K562 (cell line): ENCODE data around the gene ZNF486. TPM values are rescaled to one million over a fixed set of nuclear protein-coding genes. Genes with fewer than 3 reads are reported as not detected.

Experiments used
- ATAC-seq: fragments of 200-7000 bp; cut with Tn5 transposase; 3 replicates; pipeline ENCODE4 v1.9.1; 2020; ENCODE audit warnings: moderate library complexity
- Bru-seq: library from RNA; stranded (reverse); fragments of 400-500 nt; gene quantifications from one replicate; lab custom pipeline; 2021; lab: Mats Ljungman, UMichigan
- BruChase-seq, 2 experiments: library from RNA; stranded (reverse); fragments of 400-500 nt; gene quantifications; one replicate each; lab custom pipeline; 2021; lab: Mats Ljungman, UMichigan
- BruUV-seq: library from RNA; stranded (reverse); fragments of 400-500 nt; replicated peaks from 2 replicates; lab custom pipeline; 2021; lab: Mats Ljungman, UMichigan
- CTCF ChIA-PET: fragments of 300-600 bp; formaldehyde crosslinking; extraction: SDS; loops from one replicate; lab custom pipeline; 2021; ENCODE audit warnings: low intra/inter-chr PET ratio; lab: Yijun Ruan, JAX
- POLR2A ChIA-PET: fragments of 300-600, 350-650 bp; sonication (Branson Sonifier 250); formaldehyde crosslinking; extraction: SDS; loops from one replicate; lab custom pipeline; 2021; ENCODE audit warnings: antibody characterized with exemption, inconsistent platforms; lab: Yijun Ruan, JAX
- DNase-seq, 4 experiments: peaks; one replicate each; pipeline versions ENCODE4 v3.0.0 to v3.0.0-alpha.2; 2011 to 2018; ENCODE audit warnings: low spot score in 3 of 4, mixed read lengths in 3 of 4; ENCODE audit errors: extremely low read depth in 1 of 4
- FAIRE-seq: peaks from 2 replicates; lab custom pipeline; 2011; peaks lifted over from hg19 to GRCh38; lab: Jason Lieb, UNC
- H2AFZ ChIP-seq: 2 replicates; pipeline ENCODE4 v1.6.0; 2011; ENCODE audit warnings: low read depth, low read length, control low read depth, inconsistent platforms
- H3K27ac ChIP-seq: fragments of 200-600 bp; 3 replicates; pipeline ENCODE4 v1.8.0; 2011; ENCODE audit warnings: low read depth, mild to moderate bottlenecking, control low read depth, inconsistent platforms, low read length, moderate library complexity, mixed read lengths; ENCODE audit errors: extremely low read depth
- H3K27me3 ChIP-seq, 2 experiments: fragments of 300-600 bp in 1 of 2; 2 replicates in 1 of 2; 3 replicates in 1 of 2; pipeline versions ENCODE4 v1.6.0 to v1.8.0; 2011; ENCODE audit warnings: inconsistent platforms in 2 of 2, low read length in 2 of 2, mild to moderate bottlenecking in 1 of 2, mixed read lengths in 1 of 2, moderate library complexity in 1 of 2; ENCODE audit not compliant: control insufficient read depth in 2 of 2, insufficient read depth in 2 of 2
- H3K36me3 ChIP-seq: fragments of 300-600 bp; 3 replicates; pipeline ENCODE4 v1.8.0; 2011; ENCODE audit warnings: mild to moderate bottlenecking, low read length, inconsistent platforms; ENCODE audit not compliant: control insufficient read depth, insufficient read depth
- H3K4me1 ChIP-seq, 2 experiments: fragments of 200-600 bp in 1 of 2; replicated peaks in 1 of 2; 2 replicates in 1 of 2; 3 replicates in 1 of 2; pipeline versions ENCODE4 v1.5.1 to v1.8.0; 2011; ENCODE audit warnings: inconsistent platforms in 2 of 2, low read length in 2 of 2, mild to moderate bottlenecking in 1 of 2, mixed read lengths in 1 of 2, moderate library complexity in 1 of 2; ENCODE audit not compliant: control insufficient read depth in 2 of 2, insufficient read depth in 2 of 2
- H3K4me2 ChIP-seq: 2 replicates; pipeline ENCODE4 v1.6.1; 2011; ENCODE audit warnings: low read length, control low read depth, inconsistent platforms, mixed read lengths; ENCODE audit not compliant: insufficient read depth
- H3K4me3 ChIP-seq: fragments of 200-600 bp; sonication (generic), shearing (Covaris generic); 2 replicates; pipeline ENCODE4 v1.5.1; 2016; ENCODE audit warnings: control low read depth, inconsistent platforms
- H3K79me2 ChIP-seq: fragments of 200-600 bp; 3 replicates; pipeline ENCODE4 v1.8.0; 2011; ENCODE audit warnings: low read length, inconsistent platforms; ENCODE audit not compliant: control insufficient read depth, insufficient read depth
- H3K9ac ChIP-seq, 2 experiments: 2 replicates each; pipeline versions ENCODE4 v1.6.0 to v1.6.1; 2011; ENCODE audit warnings: low read depth in 2 of 2, low read length in 2 of 2, control low read depth in 1 of 2, inconsistent platforms in 1 of 2, mild to moderate bottlenecking in 1 of 2, mixed read lengths in 1 of 2; ENCODE audit not compliant: insufficient read depth in 1 of 2
- H3K9me1 ChIP-seq: one replicate; pipeline ENCODE4 v1.6.0; 2011; ENCODE audit warnings: inconsistent platforms, mild to moderate bottlenecking, low read length, moderate library complexity; ENCODE audit not compliant: control insufficient read depth, insufficient read depth
- H3K9me3 ChIP-seq: replicated peaks from 2 replicates; pipeline ENCODE4 v1.5.1; 2011; ENCODE audit warnings: low read depth, low read length, inconsistent platforms; ENCODE audit not compliant: control insufficient read depth, insufficient read depth
- H4K20me1 ChIP-seq: replicated peaks from 2 replicates; pipeline ENCODE4 v1.6.1; 2011; ENCODE audit warnings: low read length, inconsistent platforms, mixed read lengths; ENCODE audit not compliant: control insufficient read depth, insufficient read depth
- DMBX1 ChIP-seq: fragments of 250-450 bp; sonication (Bioruptor Pico); IDR thresholded peaks from 2 replicates; pipeline ENCODE4 v1.8.0; 2022; ENCODE audit warnings: inconsistent platforms, mild to moderate bottlenecking, moderate library complexity, borderline replicate concordance
- LEF1 ChIP-seq: fragments of 450-650 bp; IDR thresholded peaks from 2 replicates; pipeline ENCODE4 v1.6.1; 2016; ENCODE audit warnings: mild to moderate bottlenecking
- MAFK ChIP-seq: IDR thresholded peaks from 2 replicates; pipeline ENCODE4 v1.6.1; 2011; ENCODE audit warnings: low read length, improper control_type of control experiment
- MCM7 ChIP-seq, 2 experiments: fragments of 450-650 bp; IDR thresholded peaks; 2 replicates each; pipeline ENCODE4 v1.6.1; 2016 to 2018
- MECOM ChIP-seq: fragments of 250-450 bp; sonication (Bioruptor Pico); IDR thresholded peaks from 2 replicates; pipeline ENCODE4 v1.8.0; 2022; ENCODE audit warnings: inconsistent platforms
- MEIS2 ChIP-seq: fragments of 450-650 bp; IDR thresholded peaks from 2 replicates; pipeline ENCODE4 v1.6.1; 2014; ENCODE audit warnings: mild to moderate bottlenecking; ENCODE audit not compliant: partially characterized antibody
- NFRKB ChIP-seq: fragments of 450-650 bp; IDR thresholded peaks from 2 replicates; pipeline ENCODE4 v1.6.1; 2016; ENCODE audit warnings: low read depth
- NRF1 ChIP-seq, 2 experiments: fragments of 450-650 bp; IDR thresholded peaks in 1 of 2; conservative IDR thresholded peaks in 1 of 2; 2 replicates each; pipeline ENCODE4 v1.6.1; 2014; ENCODE audit warnings: mild to moderate bottlenecking in 2 of 2
- PHB ChIP-seq: fragments of 250-450 bp; sonication (Bioruptor Pico); IDR thresholded peaks from 2 replicates; pipeline ENCODE4 v1.5.0; 2021
- POLR2H ChIP-seq: IDR thresholded peaks from 2 replicates; pipeline ENCODE4 v1.6.1; 2016; ENCODE audit warnings: missing genetic modification characterization, low read depth, mild to moderate bottlenecking, control low read depth, missing compliant biosample characterization, moderate library complexity
- RBFOX2 ChIP-seq: fragments of 200-400 bp; formaldehyde crosslinking; IDR thresholded peaks from 2 replicates; pipeline ENCODE4 v1.6.1; 2017; ENCODE audit warnings: low read depth, mild to moderate bottlenecking, low read length, moderate library complexity
- RFX1 ChIP-seq: fragments of 450-650 bp; IDR thresholded peaks from 2 replicates; pipeline ENCODE4 v1.6.1; 2016; ENCODE audit warnings: mild to moderate bottlenecking, moderate library complexity
- WGBS: fragments of 100-300 bp; shearing (Covaris generic); methylation state at CpG from one replicate; pipeline ENCODE4 v1.1.6; 2016; ENCODE audit warnings: low coverage, mixed read lengths; ENCODE audit not compliant: insufficient coverage; ENCODE audit errors: missing lambda C conversion rate; 5-methylcytosine and 5-hydroxymethylcytosine counted together
- in situ Hi-C: fragments of 300-500 bp; cut with MboI; formaldehyde crosslinking; loops from 4 replicates; pipeline ENCODE4 v1.15.0; 2018; ENCODE audit warnings: inconsistent platforms, mixed read lengths
- intact Hi-C: fragments of 100-400 bp; cut with micrococcal nuclease; formaldehyde crosslinking; loops from 2 replicates; pipeline ENCODE4 v1.14.2; 2022
- long read RNA-seq, 3 experiments: library from polyadenylated mRNA in 2 of 3; library from RNA in 1 of 3; unstranded in 2 of 3; stranded (forward) in 1 of 3; transcript quantifications; one replicate each; pipeline ENCODE4 v2.0.0, GENCODE V29; 2019 to 2022
- polyA minus RNA-seq, 3 experiments: library from RNA; depleted of rRNA, polyadenylated mRNA; stranded (reverse); fragments of >200 nt; gene quantifications; 2 replicates each; pipeline ENCODE4 v1.2.3, GENCODE V29; 2011
- polyA plus RNA-seq, 8 experiments: library from polyadenylated mRNA; depleted of rRNA in 4 of 8; stranded (reverse) in 5 of 8; unstranded in 3 of 8; fragments of >200 nt; fragmentation: Nextera tagmentation in 2 of 8; fragmentation: Illumina TruSeq in 1 of 8; extraction: Ambion mirVana in 2 of 8; extraction: Trizol in 1 of 8; gene quantifications; 2 replicates each; pipeline versions ENCODE4 v1.2.1 to v1.2.3, GENCODE V29; 2011 to 2014; ENCODE audit warnings: inconsistent platforms in 1 of 8, missing spikeins in 1 of 8
- total RNA-seq, 7 experiments: library from RNA; depleted of rRNA in 6 of 7; stranded (reverse); fragments of >200 nt in 6 of 7; fragmentation: Illumina TruSeq in 2 of 7; extraction: Trizol in 2 of 7; gene quantifications; 2 replicates each; pipeline versions ENCODE4 v1.2.1 to v1.2.3, GENCODE V29; 2011 to 2021; ENCODE audit warnings: low replicate concordance in 1 of 7
- TF ChIP-seq, protein P1 (sequence below): sonication (generic); formaldehyde crosslinking; IDR thresholded peaks from 2 replicates; pipeline ENCODE4 v1.4.0; 2020; ENCODE audit warnings: mild to moderate bottlenecking, missing genetic modification reagents

ZNF486 gene
- 0.53 and 1.3 TPM in 2 replicates for total RNA-seq (2011; cell fraction: chromatin; rRNA removed; ENCODE audit: low replicate concordance)
- 1.0 and 1.2 TPM in 2 replicates for total RNA-seq (2011; cell fraction: nucleolus; rRNA removed)
- total RNA-seq (2011; cell fraction: nucleoplasm; rRNA removed), result 0.37 and 2.6 TPM in 2 replicates
- total RNA-seq (2014; rRNA removed), result 0.50 and 0.78 TPM in 2 replicates
- 1.6 and 2.0 TPM in 2 replicates for total RNA-seq (2014; rRNA removed; fragmentation: Illumina TruSeq; extraction: Trizol)
- 1.3 and 1.6 TPM in 2 replicates for total RNA-seq (2015; rRNA removed; fragmentation: Illumina TruSeq; extraction: Trizol)
- total RNA-seq (2021), result 0.84 and 1.2 TPM in 2 replicates
- polyA plus RNA-seq (2011; rRNA removed), result 0.12 and 1.2 TPM in 2 replicates
- 0.04 and 0.27 TPM in 2 replicates for polyA plus RNA-seq (2011; cell fraction: cytosol; rRNA removed)
- polyA plus RNA-seq (2011; cell fraction: nucleus; rRNA removed), result 0.46 TPM in 1 of 2 replicates, not detected in the other
- 0.64 and 1.4 TPM in 2 replicates for polyA plus RNA-seq (2012)
- polyA plus RNA-seq (2014; fragmentation: Illumina TruSeq; extraction: Trizol), result 1.0 and 1.2 TPM in 2 replicates
- under 1 TPM; 0.39 to 0.50 TPM for polyA plus RNA-seq (2014; fragmentation: Nextera tagmentation; extraction: Ambion mirVana)
- 0.94 and 1.3 TPM in 2 replicates for polyA plus RNA-seq (2014; rRNA removed)
- 0.15 and 1.5 TPM in 2 replicates for polyA minus RNA-seq (2011; rRNA and poly(A)+ RNA removed)
- polyA minus RNA-seq (2011; cell fraction: cytosol; rRNA and poly(A)+ RNA removed), result 0.29 TPM in 1 of 2 replicates, not detected in the other
- polyA minus RNA-seq (2011; cell fraction: nucleus; rRNA and poly(A)+ RNA removed), result 0.11 and 0.40 TPM in 2 replicates
- percentile 46 among the genes with signal in this experiment for Bru-seq, nascent RNA
- BruChase-seq, experiment 1, labeled RNA remaining after a 2-hour chase, result percentile 53 among the genes with signal in this experiment
- percentile 51 among the genes with signal in this experiment for BruChase-seq, experiment 2, labeled RNA remaining after a 6-hour chase
- long read RNA-seq, experiment 1, partial matches to known transcripts, result 0 of 3 reads
- long read RNA-seq, experiment 1, other reads (novel, unspliced or antisense), result 1 of 3 reads
- long read RNA-seq, experiment 2, result 0 reads
- long read RNA-seq, experiment 3, result 0 reads

- no peaks in the 10 kb centered on the region for H3K9me1 ChIP-seq
- peak within 1 kb of the TSS; percentile 49; the same call in 1 of the 2 replicates for H3K4me2 ChIP-seq
- ATAC-seq (peak; percentile 84), DNase-seq (peak; percentile 17 to 73 (median 27)), FAIRE-seq (no peak)
- in situ Hi-C loops, result no loop called here
- intact Hi-C loops, result no loop called here
- H3K9ac ChIP-seq, result peak within 1 kb of the TSS in 1 of 2 experiments; percentile 68; a peak in 2 of 4 replicates
- H3K4me3 ChIP-seq, result peak within 1 kb of the TSS; percentile 38
- no peaks in the 10 kb centered on the region for H3K9me3 ChIP-seq
- BruUV-seq, result TSS peak; percentile 75
- no peak within 1 kb of the TSS for H2AFZ ChIP-seq
- H3K36me3 ChIP-seq, result no peaks in the 10 kb centered on the region
- ChIA-PET POLR2A (interaction anchor here (0.9 to 1.2 kb wide), 3 partner anchors 9 to 68 kb away, joined by 3 to 5 read pairs (median 5); no protein-coding TSS in a partner anchor), CTCF (no interaction called here)
- 7% methylated on average over 21 of the region's 25 CpGs for WGBS
- H4K20me1 ChIP-seq, result no peaks in the 10 kb centered on the region
- no peaks in the 10 kb centered on the region for H3K79me2 ChIP-seq
- H3K27ac ChIP-seq, result peak within 1 kb of the TSS; percentile 55; the same call in 2 of the 3 replicates
- no peaks in the 10 kb centered on the region for H3K4me1 ChIP-seq
- H3K27me3 ChIP-seq, result no peaks in the 10 kb centered on the region
- TF ChIP-seq MECOM (CRISPR knock-in tag) (no peak), MEIS2 (peak; percentile 76), PHB (CRISPR knock-in tag) (no peak), LEF1 (no peak), RBFOX2 (peak; percentile 41), NFRKB (no peak), RFX1 (no peak), MCM7 (IDR thresholded peaks at IDR 0.05) (no peak), POLR2H (tag) (peak; percentile 20; the same call in 1 of the 2 replicates), MAFK (no peak), NRF1 (conservative IDR thresholded peaks at IDR 0.05 in 1 of 2, IDR thresholded peaks at IDR 0.05 in 1 of 2) (0 out of 4 replicates have a peak, but pooled peaks of 1 of the 2 experiments have one; percentile 22), DMBX1 (CRISPR knock-in tag) (no peak)
- TF ChIP-seq, protein P1, sequence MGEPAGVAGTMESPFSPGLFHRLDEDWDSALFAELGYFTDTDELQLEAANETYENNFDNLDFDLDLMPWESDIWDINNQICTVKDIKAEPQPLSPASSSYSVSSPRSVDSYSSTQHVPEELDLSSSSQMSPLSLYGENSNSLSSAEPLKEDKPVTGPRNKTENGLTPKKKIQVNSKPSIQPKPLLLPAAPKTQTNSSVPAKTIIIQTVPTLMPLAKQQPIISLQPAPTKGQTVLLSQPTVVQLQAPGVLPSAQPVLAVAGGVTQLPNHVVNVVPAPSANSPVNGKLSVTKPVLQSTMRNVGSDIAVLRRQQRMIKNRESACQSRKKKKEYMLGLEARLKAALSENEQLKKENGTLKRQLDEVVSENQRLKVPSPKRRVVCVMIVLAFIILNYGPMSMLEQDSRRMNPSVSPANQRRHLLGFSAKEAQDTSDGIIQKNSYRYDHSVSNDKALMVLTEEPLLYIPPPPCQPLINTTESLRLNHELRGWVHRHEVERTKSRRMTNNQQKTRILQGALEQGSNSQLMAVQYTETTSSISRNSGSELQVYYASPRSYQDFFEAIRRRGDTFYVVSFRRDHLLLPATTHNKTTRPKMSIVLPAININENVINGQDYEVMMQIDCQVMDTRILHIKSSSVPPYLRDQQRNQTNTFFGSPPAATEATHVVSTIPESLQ (CRISPR knock-in tag), result no peak
Observed at GRCh38 chr19:20167020-20167644, at the start of gene ZNF486. ZNF486 (plus strand) TSS chr19:20167214; CDS start chr19:20167331, 117 bp downstream.
